Neural progenitor cell (in vitro differentiated cells): Measurements from ENCODE around the gene RELB. TPM values are rescaled to one million over a fixed set of nuclear protein-coding genes. Genes with fewer than 3 reads are reported as not detected.

Source experiments
- DNase-seq: peaks from one replicate; pipeline ENCODE4 v3.0.0-alpha.2; 2016; ENCODE audit warnings: low spot score
- H2AFZ ChIP-seq: fragments of 200-600 bp; sonication (generic); replicated peaks from 2 replicates; pipeline ENCODE4 v1.6.1; 2016; ENCODE audit warnings: antibody characterized with exemption
- H3F3A ChIP-seq: fragments of 200-600 bp; sonication (generic); 2 replicates; pipeline ENCODE4 v1.6.1; 2016; ENCODE audit warnings: antibody characterized with exemption, low read depth
- H3K27ac ChIP-seq: fragments of 200-600 bp; sonication (generic); 2 replicates; pipeline ENCODE4 v1.5.1; 2016; ENCODE audit warnings: mild to moderate bottlenecking
- H3K27me3 ChIP-seq: fragments of 200-600 bp; sonication (generic); 2 replicates; pipeline ENCODE4 v1.6.1; 2016; ENCODE audit warnings: mild to moderate bottlenecking, moderate library complexity
- H3K36me3 ChIP-seq: fragments of 200-600 bp; sonication (generic); 2 replicates; pipeline ENCODE4 v1.5.1; 2016
- H3K4me1 ChIP-seq: fragments of 200-600 bp; sonication (generic); 2 replicates; pipeline ENCODE4 v1.6.1; 2016; ENCODE audit warnings: mixed run types
- H3K4me2 ChIP-seq: fragments of 200-600 bp; sonication (generic); 2 replicates; pipeline ENCODE4 v1.6.1; 2016
- H3K4me3 ChIP-seq: fragments of 200-600 bp; sonication (generic); 2 replicates; pipeline ENCODE4 v1.5.1; 2016
- H3K79me2 ChIP-seq: fragments of 200-600 bp; sonication (generic); 2 replicates; pipeline ENCODE4 v1.6.1; 2016; ENCODE audit warnings: low read depth
- H3K9ac ChIP-seq: fragments of 200-600 bp; sonication (generic); 2 replicates; pipeline ENCODE4 v1.6.1; 2016
- H3K9me3 ChIP-seq: fragments of 200-600 bp; sonication (generic); 2 replicates; pipeline ENCODE4 v1.5.1; 2016; ENCODE audit warnings: low read depth
- H4K20me1 ChIP-seq: fragments of 200-600 bp; sonication (generic); 2 replicates; pipeline ENCODE4 v1.6.1; 2016; ENCODE audit warnings: low read depth
- H3K27ac Mint-ChIP-seq: 3 replicates; pipeline ENCODE4 v1.8.0; 2021; ENCODE audit warnings: mixed read lengths
- H3K27me3 Mint-ChIP-seq: 2 replicates; pipeline ENCODE4 v1.8.0; 2022; ENCODE audit warnings: low read depth, mild to moderate bottlenecking, inconsistent platforms, moderate library complexity, mixed read lengths; ENCODE audit not compliant: insufficient read depth
- H3K36me3 Mint-ChIP-seq: 3 replicates; pipeline ENCODE4 v1.8.0; 2021; ENCODE audit warnings: mixed read lengths
- H3K4me1 Mint-ChIP-seq: 3 replicates; pipeline ENCODE4 v1.8.0; 2021; ENCODE audit warnings: mixed read lengths
- H3K4me3 Mint-ChIP-seq: 3 replicates; pipeline ENCODE4 v1.8.0; 2021; ENCODE audit warnings: mild to moderate bottlenecking, moderate library complexity, mixed read lengths
- H3K9me3 Mint-ChIP-seq: 3 replicates; pipeline ENCODE4 v1.8.0; 2020; ENCODE audit warnings: mixed read lengths
- CTCF ChIP-seq: fragments of 200-600 bp; sonication (generic); IDR thresholded peaks from 2 replicates; pipeline ENCODE4 v1.5.1; 2017; ENCODE audit warnings: antibody characterized with exemption, mild to moderate bottlenecking
- EZH2 ChIP-seq: fragments of 200-600 bp; sonication (generic); IDR thresholded peaks from 2 replicates; pipeline ENCODE4 v1.6.1; 2017; ENCODE audit warnings: antibody characterized with exemption, mild to moderate bottlenecking, moderate library complexity
- EZH2phosphoT487 ChIP-seq: fragments of 200-600 bp; sonication (generic); IDR thresholded peaks from 2 replicates; pipeline ENCODE4 v1.6.1; 2017; ENCODE audit warnings: antibody characterized with exemption
- total RNA-seq: library from RNA; depleted of rRNA; stranded (reverse); fragments of >200 nt; gene quantifications from 2 replicates; pipeline ENCODE4 v1.2.3, GENCODE V29; 2015; ENCODE audit warnings: low replicate concordance

The RELB gene
- total RNA-seq, 1 donor from 2014 or later, result 0.43 TPM

- no peak for DNase-seq
- no peaks in the 10 kb centered on the region for H3K9me3 ChIP-seq
- peaks cover 98% of the 10 kb centered on the region for H3K79me2 ChIP-seq
- H2AFZ ChIP-seq, result no peak overlapping the region
- peaks cover 4% of the 10 kb centered on the region for H3K4me1 Mint-ChIP-seq
- no peak overlapping the region for H3K4me3 ChIP-seq
- H3K36me3 Mint-ChIP-seq, result peaks cover 16% of the 10 kb centered on the region
- TF ChIP-seq EZH2phosphoT487 (no peak), CTCF (no peak), EZH2 (no peak)
- no peaks in the 10 kb centered on the region for H3K27me3 Mint-ChIP-seq
- H3F3A ChIP-seq, result no peaks in the 10 kb centered on the region
- H3K9me3 Mint-ChIP-seq, result no peaks in the 10 kb centered on the region
- H3K4me1 ChIP-seq, result no peaks in the 10 kb centered on the region
- peaks cover 92% of the 10 kb centered on the region for H4K20me1 ChIP-seq
- H3K27ac Mint-ChIP-seq, result no peak overlapping the region
- no peak overlapping the region for H3K4me3 Mint-ChIP-seq
- H3K4me2 ChIP-seq, result no peak overlapping the region
- H3K36me3 ChIP-seq, result no peaks in the 10 kb centered on the region
- H3K27ac ChIP-seq, result no peak overlapping the region
- no peak overlapping the region for H3K9ac ChIP-seq
- H3K27me3 ChIP-seq, result no peaks in the 10 kb centered on the region
These were observed 45.1 kb downstream of the RELB start for GRCh38 chr19:45046355-45046754.

GRCh38 chr19:45047188-45047797 lies 46.0 kb downstream of the RELB start:
- Histone ChIP-seq H3K9me3 (no peaks in the 10 kb centered on the region), H3K9ac (no peak overlapping the region), H3K79me2 (peaks cover 94% of the 10 kb centered on the region), H3K27me3 (no peaks in the 10 kb centered on the region), H3K36me3 (no peaks in the 10 kb centered on the region), H3K4me2 (no peak overlapping the region), H4K20me1 (peaks cover 92% of the 10 kb centered on the region), H3K27ac (no peak overlapping the region), H3K4me3 (no peak overlapping the region), H2AFZ (no peak overlapping the region), H3F3A (no peaks in the 10 kb centered on the region), H3K4me1 (no peaks in the 10 kb centered on the region)
- DNase-seq, result no peak
- Mint-ChIP-seq H3K4me3 (no peak overlapping the region), H3K36me3 (peaks cover 11% of the 10 kb centered on the region), H3K4me1 (no peaks in the 10 kb centered on the region), H3K27ac (no peak overlapping the region), H3K9me3 (no peaks in the 10 kb centered on the region), H3K27me3 (no peaks in the 10 kb centered on the region)
- TF ChIP-seq EZH2, result no peak
- TF ChIP-seq EZH2phosphoT487, result no peak

GRCh38 chr19:45049073-45049736 lies 47.9 kb downstream of the RELB start:
- TF ChIP-seq EZH2phosphoT487 (no peak), CTCF (no peak), EZH2 (no peak)
- H3K4me2 ChIP-seq, result no peak overlapping the region
- no peak overlapping the region for H3K9ac ChIP-seq
- Mint-ChIP-seq H3K4me1 (no peaks in the 10 kb centered on the region), H3K4me3 (no peak overlapping the region), H3K36me3 (peaks cover 14% of the 10 kb centered on the region), H3K27me3 (peaks cover 2% of the 10 kb centered on the region), H3K27ac (no peak overlapping the region), H3K9me3 (no peaks in the 10 kb centered on the region)
- H3K36me3 ChIP-seq, result no peaks in the 10 kb centered on the region
- no peak overlapping the region for H2AFZ ChIP-seq
- no peak overlapping the region for H3K27ac ChIP-seq
- H3K9me3 ChIP-seq, result no peaks in the 10 kb centered on the region
- no peak for DNase-seq
- no peaks in the 10 kb centered on the region for H3K4me1 ChIP-seq
- H3K27me3 ChIP-seq, result no peaks in the 10 kb centered on the region
- no peak overlapping the region for H3K4me3 ChIP-seq
- no peaks in the 10 kb centered on the region for H3F3A ChIP-seq
- peaks cover 84% of the 10 kb centered on the region for H4K20me1 ChIP-seq
- H3K79me2 ChIP-seq, result peaks cover 77% of the 10 kb centered on the region

GRCh38 chr19:45050036-45050435 lies 48.8 kb downstream of the RELB start:
- no peak overlapping the region for H3K4me3 ChIP-seq
- Mint-ChIP-seq H3K36me3 (peaks cover 14% of the 10 kb centered on the region), H3K4me1 (no peaks in the 10 kb centered on the region), H3K27me3 (peaks cover 2% of the 10 kb centered on the region), H3K4me3 (no peak overlapping the region), H3K9me3 (no peaks in the 10 kb centered on the region), H3K27ac (no peak overlapping the region)
- no peaks in the 10 kb centered on the region for H3K9me3 ChIP-seq
- no peaks in the 10 kb centered on the region for H3K4me1 ChIP-seq
- TF ChIP-seq EZH2phosphoT487 (no peak), EZH2 (no peak), CTCF (no peak)
- peaks cover 76% of the 10 kb centered on the region for H4K20me1 ChIP-seq
- H3K9ac ChIP-seq, result no peak overlapping the region
- H3K27me3 ChIP-seq, result no peaks in the 10 kb centered on the region
- H3F3A ChIP-seq, result no peaks in the 10 kb centered on the region
- H3K27ac ChIP-seq, result no peak overlapping the region
- no peak overlapping the region for H3K4me2 ChIP-seq
- DNase-seq, result no peak
- no peak overlapping the region for H2AFZ ChIP-seq
- H3K79me2 ChIP-seq, result peaks cover 69% of the 10 kb centered on the region
- no peaks in the 10 kb centered on the region for H3K36me3 ChIP-seq
